HG03342 (cell line): ENCODE results near the gene MUS81.
"Not testable (repeated sequence)": the region's sequence is repeated elsewhere in the genome, so short reads cannot be mapped to it uniquely, and the experiment has no call there.

Experiments
- ATAC-seq: cut with Tn5 transposase; IDR thresholded peaks from one replicate; pipeline ENCODE4 v1.9.1; 2021; ENCODE audit warnings: mild to moderate bottlenecking, moderate library complexity; ENCODE audit not compliant: unreplicated experiment

The MUS81 gene

GRCh38 chr11:65860278-65861164, at the start of gene MUS81:
Gene MUS81, plus strand, starts transcription at chr11:65860433. Its CDS starts 321 bp downstream, at chr11:65860754.
- ATAC-seq: peak; percentile 27

GRCh38 chr11:65811764-65812475, 48.3 kb upstream of the MUS81 start:
- no peak for ATAC-seq

- ATAC-seq: no peak
Observed at GRCh38 chr11:65814131-65814985, 45.9 kb upstream of the MUS81 start.

- ATAC-seq: no peak
Observed at GRCh38 chr11:65814986-65815565, 45.2 kb upstream of the MUS81 start.

GRCh38 chr11:65816696-65817095, 43.5 kb upstream of the MUS81 start:
- no peak for ATAC-seq

- ATAC-seq: no peak
Observed at GRCh38 chr11:65817312-65817834, 42.9 kb upstream of the MUS81 start.

GRCh38 chr11:65817835-65818680, 42.2 kb upstream of the MUS81 start:
- peak; percentile 81 for ATAC-seq

- ATAC-seq: no peak
Observed at GRCh38 chr11:65821107-65821506, 39.1 kb upstream of the MUS81 start.

- no peak for ATAC-seq
Observed at GRCh38 chr11:65822776-65823528, 37.3 kb upstream of the MUS81 start.

- no peak for ATAC-seq
Observed at GRCh38 chr11:65826984-65827735, 33.1 kb upstream of the MUS81 start.

GRCh38 chr11:65829459-65829858, 30.8 kb upstream of the MUS81 start:
- ATAC-seq: no peak

GRCh38 chr11:65832231-65832630, 28.0 kb upstream of the MUS81 start:
- ATAC-seq: not testable (repeated sequence)

- peak; percentile 96 for ATAC-seq
Observed at GRCh38 chr11:65833297-65834030, 26.8 kb upstream of the MUS81 start, which contains the start of gene SNX32. Gene SNX32, plus strand, starts transcription at chr11:65833963. Its CDS starts 103 bp downstream, at chr11:65834066.

- ATAC-seq: no peak
Observed at GRCh38 chr11:65834202-65834601, 26.0 kb upstream of the MUS81 start.

- ATAC-seq: no peak
Observed at GRCh38 chr11:65842144-65842543, 18.1 kb upstream of the MUS81 start.

- ATAC-seq: no peak
Observed at GRCh38 chr11:65843811-65844210, 16.4 kb upstream of the MUS81 start.

GRCh38 chr11:65844231-65844872, 15.9 kb upstream of the MUS81 start:
- ATAC-seq: no peak
